Natural killer cell (primary cell): ENCODE results near the gene CACNA1C. TPM values are rescaled to one million over a fixed set of nuclear protein-coding genes. Genes with fewer than 3 reads are reported as not detected.

Experiments
- ATAC-seq, 3 donors: fragments of 150-1000 bp in 2 of 3; fragments of 200-7000 bp in 1 of 3; cut with Tn5 transposase; 1 replicate in 1 of 3; 2 replicates in 2 of 3; pipeline ENCODE4 v1.10.0; 2021; ENCODE audit warnings: mild to moderate bottlenecking in 2 of 3, moderate library complexity in 2 of 3
- DNase-seq, 2 donors: peaks; one replicate each; pipeline versions ENCODE4 v3.0.0 to v3.0.0-alpha.2; 2013 to 2021; ENCODE audit warnings: mixed read lengths in 1 of 2
- H3K27ac ChIP-seq: one replicate; pipeline ENCODE4 v1.5.1; 2013; ENCODE audit warnings: mild to moderate bottlenecking, low read length
- H3K27me3 ChIP-seq: one replicate; pipeline ENCODE4 v1.6.1; 2013; ENCODE audit warnings: low read length; ENCODE audit not compliant: control insufficient read depth, insufficient read depth
- H3K36me3 ChIP-seq: one replicate; pipeline ENCODE4 v1.6.1; 2013; ENCODE audit warnings: low read length; ENCODE audit not compliant: control insufficient read depth, insufficient read depth
- H3K4me1 ChIP-seq: one replicate; pipeline ENCODE4 v1.6.1; 2013; ENCODE audit warnings: low read length; ENCODE audit not compliant: control insufficient read depth, insufficient read depth
- H3K4me3 ChIP-seq: one replicate; pipeline ENCODE4 v1.5.1; 2013; ENCODE audit warnings: low read length
- H3K9me3 ChIP-seq: one replicate; pipeline ENCODE4 v1.6.1; 2013; ENCODE audit warnings: low read length; ENCODE audit not compliant: control insufficient read depth, insufficient read depth
- H3K27ac Mint-ChIP-seq, 2 donors: one replicate each; pipeline ENCODE4 v1.8.0; 2022; ENCODE audit warnings: mild to moderate bottlenecking in 2 of 2, mixed read lengths in 2 of 2, moderate library complexity in 1 of 2
- H3K27me3 Mint-ChIP-seq, 2 donors: one replicate each; pipeline ENCODE4 v1.8.0; 2022; ENCODE audit warnings: low read depth in 2 of 2, mixed read lengths in 2 of 2
- H3K36me3 Mint-ChIP-seq: one replicate; pipeline ENCODE4 v1.8.0; 2022; ENCODE audit warnings: mixed read lengths
- H3K4me1 Mint-ChIP-seq, 2 donors: one replicate each; pipeline ENCODE4 v1.8.0; 2022; ENCODE audit warnings: mixed read lengths in 2 of 2
- H3K4me3 Mint-ChIP-seq: one replicate; pipeline ENCODE4 v1.8.0; 2022; ENCODE audit warnings: mild to moderate bottlenecking, moderate library complexity, mixed read lengths
- H3K9me3 Mint-ChIP-seq, 2 donors: one replicate each; pipeline ENCODE4 v1.8.0; 2022; ENCODE audit warnings: mixed read lengths in 2 of 2
- WGBS: methylation state at CpG from one replicate; pipeline ENCODE4 v1.1.7; 2013; ENCODE audit warnings: missing lambda C conversion rate; ENCODE audit not compliant: insufficient coverage; 5-methylcytosine and 5-hydroxymethylcytosine counted together
- intact Hi-C: fragments of 100-400 bp; cut with micrococcal nuclease; formaldehyde crosslinking; loops from one replicate; pipeline ENCODE4 v1.14.2; 2022
- total RNA-seq, 4 donors: library from RNA; stranded (reverse); fragments of 120-200 nt in 1 of 4; gene quantifications; one replicate each; pipeline versions ENCODE4 v1.2.3 to v1.2.4, GENCODE V29; 2013 to 2022
- TF ChIP-seq, protein P1 (sequence below): fragments of 200-600 bp; IDR thresholded peaks from one replicate; pipeline ENCODE4 v1.8.0; 2022; ENCODE audit warnings: antibody characterized with exemption

Gene CACNA1C
- total RNA-seq, 3 donors from 2014 or later (not counting 1 experiment from before 2014, with no cell fraction given) = 0.07 to 0.35 (median 0.08) TPM

DNA sequence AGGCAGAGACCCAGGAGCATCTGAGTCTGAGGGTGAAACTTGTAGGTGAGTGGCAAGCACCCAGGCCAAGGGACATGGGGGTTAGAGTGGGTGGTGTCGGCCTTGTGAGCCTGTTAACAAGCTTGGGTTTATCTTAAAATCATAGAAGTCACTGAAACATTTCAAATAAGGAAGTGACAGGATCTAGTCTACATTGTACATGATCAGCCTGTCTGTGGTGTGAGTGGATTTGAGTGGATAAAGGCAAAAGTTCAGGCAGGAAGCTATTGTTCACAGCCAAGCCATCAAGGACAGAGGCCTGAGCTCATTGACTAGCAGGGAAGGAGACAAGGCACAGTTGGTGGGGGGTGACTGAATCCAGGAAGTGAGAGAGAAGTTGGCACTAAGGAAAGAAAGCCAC is 682.6 kb downstream of the CACNA1C start:
- no peak overlapping the region for H3K27ac Mint-ChIP-seq
- no peaks in the 10 kb centered on the region for H3K9me3 ChIP-seq
- H3K27me3 Mint-ChIP-seq = peaks cover 9 to 41% of the 10 kb centered on the region in 2 donors
- no peak overlapping the region for H3K27ac ChIP-seq
- no peak overlapping the region for H3K4me3 Mint-ChIP-seq
- H3K36me3 ChIP-seq = no peaks in the 10 kb centered on the region
- intact Hi-C loops = no loop called here
- H3K4me1 Mint-ChIP-seq = peaks cover 7 to 8% of the 10 kb centered on the region in 2 donors
- no peak overlapping the region for H3K4me3 ChIP-seq
- no peaks in the 10 kb centered on the region for H3K9me3 Mint-ChIP-seq
- H3K27me3 ChIP-seq = no peaks in the 10 kb centered on the region
- TF ChIP-seq, protein P1, sequence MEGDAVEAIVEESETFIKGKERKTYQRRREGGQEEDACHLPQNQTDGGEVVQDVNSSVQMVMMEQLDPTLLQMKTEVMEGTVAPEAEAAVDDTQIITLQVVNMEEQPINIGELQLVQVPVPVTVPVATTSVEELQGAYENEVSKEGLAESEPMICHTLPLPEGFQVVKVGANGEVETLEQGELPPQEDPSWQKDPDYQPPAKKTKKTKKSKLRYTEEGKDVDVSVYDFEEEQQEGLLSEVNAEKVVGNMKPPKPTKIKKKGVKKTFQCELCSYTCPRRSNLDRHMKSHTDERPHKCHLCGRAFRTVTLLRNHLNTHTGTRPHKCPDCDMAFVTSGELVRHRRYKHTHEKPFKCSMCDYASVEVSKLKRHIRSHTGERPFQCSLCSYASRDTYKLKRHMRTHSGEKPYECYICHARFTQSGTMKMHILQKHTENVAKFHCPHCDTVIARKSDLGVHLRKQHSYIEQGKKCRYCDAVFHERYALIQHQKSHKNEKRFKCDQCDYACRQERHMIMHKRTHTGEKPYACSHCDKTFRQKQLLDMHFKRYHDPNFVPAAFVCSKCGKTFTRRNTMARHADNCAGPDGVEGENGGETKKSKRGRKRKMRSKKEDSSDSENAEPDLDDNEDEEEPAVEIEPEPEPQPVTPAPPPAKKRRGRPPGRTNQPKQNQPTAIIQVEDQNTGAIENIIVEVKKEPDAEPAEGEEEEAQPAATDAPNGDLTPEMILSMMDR = no peak
- DNase-seq = no peak
- ATAC-seq = no peak
- H3K36me3 Mint-ChIP-seq = no peaks in the 10 kb centered on the region
- no peaks in the 10 kb centered on the region for H3K4me1 ChIP-seq
- WGBS = 71% methylated on average over 1 of the region's 1 CpG

DNA sequence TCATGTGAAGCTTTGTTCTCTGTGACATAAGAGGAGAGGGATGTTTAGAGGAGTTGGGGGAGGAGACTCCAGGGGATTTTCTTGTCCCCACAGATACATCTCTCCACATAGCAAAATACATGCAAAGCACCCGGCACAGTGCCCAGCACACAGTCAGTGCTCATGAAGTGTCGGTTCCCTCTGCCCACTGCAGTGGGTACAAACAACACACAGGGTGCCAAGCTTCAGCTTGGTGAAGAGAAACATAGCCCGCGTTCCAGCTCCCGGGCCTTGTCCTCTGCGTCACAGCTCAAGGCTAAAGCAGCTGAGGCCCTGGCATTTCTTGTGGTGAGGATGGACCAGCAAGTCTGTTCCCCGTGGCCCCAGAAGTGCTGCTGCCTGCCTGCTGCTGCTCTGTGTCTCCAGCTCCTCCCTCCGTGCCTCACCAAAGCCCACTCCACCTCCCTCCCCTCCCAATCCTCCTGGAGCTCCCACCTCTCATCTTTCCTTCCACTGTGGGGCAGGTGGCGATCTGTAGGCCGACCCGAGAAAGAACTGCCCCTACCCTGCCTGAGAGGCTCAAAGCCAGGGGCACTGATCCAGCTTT is 685.0 kb downstream of the CACNA1C start:
- H3K27ac Mint-ChIP-seq = no peak overlapping the region

DNA sequence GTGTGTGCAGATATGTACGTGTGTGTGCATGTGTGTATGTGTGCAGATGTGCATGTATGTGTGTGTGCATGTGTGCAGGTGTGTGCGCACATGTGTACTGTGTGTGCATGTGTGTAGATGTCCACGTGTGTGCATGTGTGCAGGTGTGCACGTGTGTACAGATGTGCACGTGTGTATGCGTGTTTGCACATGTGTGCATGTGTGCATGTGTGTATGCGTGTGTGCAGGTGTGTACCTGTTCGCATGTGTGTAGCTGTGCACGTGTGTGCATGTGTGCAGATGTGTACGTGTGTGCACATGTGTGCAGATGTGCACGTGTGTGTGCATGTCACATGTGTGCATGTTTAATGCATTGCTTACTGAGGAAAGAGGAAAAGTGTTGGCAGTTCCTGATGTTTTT is 686.3 kb downstream of the CACNA1C start:
- no peaks in the 10 kb centered on the region for H3K9me3 Mint-ChIP-seq
- no peaks in the 10 kb centered on the region for H3K9me3 ChIP-seq
- ATAC-seq = peak in 1 of 3 donors; percentile 41
- H3K36me3 Mint-ChIP-seq = no peaks in the 10 kb centered on the region
- DNase-seq = no peak
- no peak overlapping the region for H3K27ac Mint-ChIP-seq
- peaks cover 0 to 16% of the 10 kb centered on the region in 2 donors for H3K27me3 Mint-ChIP-seq
- no peaks in the 10 kb centered on the region for H3K4me1 Mint-ChIP-seq
- H3K27ac ChIP-seq = no peak overlapping the region
- TF ChIP-seq, protein P1 = no peak
- no peaks in the 10 kb centered on the region for H3K4me1 ChIP-seq
- no peaks in the 10 kb centered on the region for H3K27me3 ChIP-seq
- WGBS = 93% methylated on average over 11 of the region's 11 CpGs
- H3K36me3 ChIP-seq = no peaks in the 10 kb centered on the region
- no peak overlapping the region for H3K4me3 Mint-ChIP-seq
- intact Hi-C loops = no loop called here
- no peak overlapping the region for H3K4me3 ChIP-seq

More for the DNA sequence above, 685.0 kb downstream of the CACNA1C start:
- DNase-seq = no peak
- Mint-ChIP-seq H3K4me3 (no peak overlapping the region), H3K36me3 (no peaks in the 10 kb centered on the region), H3K9me3 (no peaks in the 10 kb centered on the region), H3K4me1 (peaks cover under 1 to 2% of the 10 kb centered on the region in 2 donors), H3K27me3 (peaks cover under 1 to 22% of the 10 kb centered on the region in 2 donors)
- WGBS = 88% methylated on average over 11 of the region's 11 CpGs
- TF ChIP-seq, protein P1 = no peak
- Histone ChIP-seq H3K27ac (no peak overlapping the region), H3K27me3 (no peaks in the 10 kb centered on the region), H3K4me3 (no peak overlapping the region), H3K36me3 (no peaks in the 10 kb centered on the region), H3K9me3 (no peaks in the 10 kb centered on the region), H3K4me1 (no peaks in the 10 kb centered on the region)
- no peak for ATAC-seq
- intact Hi-C loops = no loop called here
